ENCODE results near the gene PLEKHM3. TPM values are rescaled to one million over a fixed set of nuclear protein-coding genes. Genes with fewer than 3 reads are reported as not detected.
A peak's percentile ranks its signal among the peaks of the same experiment; 100 is the strongest.

The PLEKHM3 gene
- total and polyA plus RNA-seq, 2 of the 4 experiments (the other 2 are of a cell fraction) = 2.4 to 11.3 TPM

DNA sequence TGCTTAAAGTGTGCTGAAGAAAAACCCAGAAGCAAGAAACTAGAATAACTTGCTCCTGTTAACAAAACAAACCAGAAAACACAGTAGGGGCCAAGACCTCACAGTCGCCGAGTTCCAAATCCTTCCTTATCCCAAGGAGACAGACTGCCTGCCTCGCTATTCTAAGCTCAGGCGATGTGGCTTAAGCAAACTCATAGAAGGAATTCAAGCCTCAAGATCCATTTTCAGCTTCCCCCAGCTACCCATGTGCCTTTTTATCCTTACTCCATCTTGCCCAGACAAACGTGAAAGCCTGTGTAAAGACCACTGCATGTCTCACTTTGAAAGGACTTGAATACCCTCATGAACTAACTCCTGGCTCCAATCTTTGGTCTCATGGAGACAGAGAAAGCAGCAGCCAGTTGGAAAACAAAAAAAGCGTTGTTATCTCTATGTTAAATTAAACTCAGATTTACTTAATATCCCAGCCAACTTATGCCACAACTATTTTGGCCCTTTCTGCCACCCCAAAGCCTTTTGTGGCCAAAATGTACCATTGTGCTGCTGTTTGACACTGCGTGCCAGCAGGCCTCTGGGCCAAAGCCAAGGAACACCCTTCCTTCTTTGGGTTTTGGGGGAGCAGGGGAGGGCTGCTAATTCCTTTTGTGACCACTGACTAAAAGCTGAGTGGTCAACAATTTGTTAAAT, 132.5 kb downstream of the PLEKHM3 start:
- Histone ChIP-seq H4K5ac (ENCODE audit: low read depth, low read length) (no peak overlapping the region), H3K27me3 (ENCODE audit: control insufficient read depth, insufficient read depth, low read length) (no peaks in the 10 kb centered on the region), H2AFZ (replicated peaks; ENCODE audit: low read length, poor library complexity) (peak overlapping the region; percentile 52), H3K36me3 (ENCODE audit: control insufficient read depth, insufficient read depth, low read length) (no peaks in the 10 kb centered on the region), H4K20me1 (ENCODE audit: insufficient read depth, low read length) (no peaks in the 10 kb centered on the region), H4K91ac (ENCODE audit: insufficient read depth, low read depth, low read length) (no peak overlapping the region), H3K4me2 (ENCODE audit: low read depth, low read length) (no peak overlapping the region), H3K4me3 (ENCODE audit: insufficient read depth, low read depth, low read length) (no peak overlapping the region), H3K9me3 (ENCODE audit: control insufficient read depth, insufficient read depth, low read length) (no peaks in the 10 kb centered on the region), H2BK5ac (ENCODE audit: low read depth, low read length, poor library complexity, severe bottlenecking) (no peak overlapping the region), H3K27ac (ENCODE audit: insufficient read depth, low read length) (no peak overlapping the region), H3K4ac (ENCODE audit: low read depth, low read length) (no peak overlapping the region), H3K18ac (ENCODE audit: low read depth, low read length) (no peak overlapping the region), H2BK15ac (ENCODE audit: low read depth, low read length) (no peak overlapping the region), H3K79me1 (ENCODE audit: low read depth in 1 of 2, low read length in 2 of 2) (no peaks in the 10 kb centered on the region), H4K8ac (ENCODE audit: low read depth in 2 of 2, low read length in 2 of 2) (no peak overlapping the region), H3K4me1 (ENCODE audit: control insufficient read depth, insufficient read depth, low read length) (no peaks in the 10 kb centered on the region; the same call in 1 of the 2 replicates), H3K14ac (replicated peaks; ENCODE audit: low read depth, low read length) (no peak overlapping the region), H3K9me1 (ENCODE audit: insufficient read depth, low read length) (no peaks in the 10 kb centered on the region), H2AK9ac (replicated peaks; ENCODE audit: low read depth, low read length, poor library complexity) (no peak overlapping the region), H2BK120ac (ENCODE audit: low read depth, low read length) (no peak overlapping the region), H2AK5ac (ENCODE audit: low read depth, low read length) (no peak overlapping the region), H3K23ac (ENCODE audit: low read depth, low read length) (no peak overlapping the region), H3K9ac (ENCODE audit: low read depth, low read length) (no peak overlapping the region), H3K56ac (ENCODE audit: extremely low read depth, insufficient read depth, low read length) (no peak overlapping the region), H2BK20ac (ENCODE audit: low read depth, low read length) (no peak overlapping the region)
- DNase-seq (no peak), ATAC-seq (ENCODE audit: low read depth) (no peak)
- intact Hi-C loops (cut with micrococcal nuclease) (no loop called here), in situ Hi-C loops (cut with MboI; ENCODE audit: low sequenced_read_pairs) (no loop called here), dilution Hi-C loops (cut with HindIII; ENCODE audit: low sequenced_read_pairs, unreplicated experiment) (no loop called here)
- BruUV-seq (replicated peaks) = no TSS peak
- TF ChIP-seq MAFK (IDR thresholded peaks at IDR 0.05; ENCODE audit: low read depth, low read length) (no peak), RAD21 (IDR thresholded peaks at IDR 0.05; ENCODE audit: low read length) (no peak), CEBPB (IDR thresholded peaks at IDR 0.05; ENCODE audit: low read depth, low read length) (no peak), FOS (IDR thresholded peaks at IDR 0.05; ENCODE audit: low read depth, low read length) (no peak), CHD1 (IDR thresholded peaks at IDR 0.05; ENCODE audit: low read depth, low read length) (no peak), BHLHE40 (IDR thresholded peaks at IDR 0.05; ENCODE audit: low read depth, low read length) (no peak), NFE2L2 (IDR thresholded peaks at IDR 0.05; ENCODE audit: low read depth, low read length) (no peak), MXI1 (IDR thresholded peaks at IDR 0.05; ENCODE audit: borderline replicate concordance, low read depth, low read length) (no peak), RFX5 (IDR thresholded peaks at IDR 0.05; ENCODE audit: low read depth, low read length) (no peak), ELK1 (IDR thresholded peaks at IDR 0.05; ENCODE audit: borderline replicate concordance, low read depth, low read length) (no peak), POLR2A (IDR thresholded peaks at IDR 0.05; ENCODE audit: low read depth, low read length) (no peak), MAZ (IDR thresholded peaks at IDR 0.05; ENCODE audit: borderline replicate concordance, low read depth, low read length) (no peak)
- TF ChIP-seq, protein P1, sequence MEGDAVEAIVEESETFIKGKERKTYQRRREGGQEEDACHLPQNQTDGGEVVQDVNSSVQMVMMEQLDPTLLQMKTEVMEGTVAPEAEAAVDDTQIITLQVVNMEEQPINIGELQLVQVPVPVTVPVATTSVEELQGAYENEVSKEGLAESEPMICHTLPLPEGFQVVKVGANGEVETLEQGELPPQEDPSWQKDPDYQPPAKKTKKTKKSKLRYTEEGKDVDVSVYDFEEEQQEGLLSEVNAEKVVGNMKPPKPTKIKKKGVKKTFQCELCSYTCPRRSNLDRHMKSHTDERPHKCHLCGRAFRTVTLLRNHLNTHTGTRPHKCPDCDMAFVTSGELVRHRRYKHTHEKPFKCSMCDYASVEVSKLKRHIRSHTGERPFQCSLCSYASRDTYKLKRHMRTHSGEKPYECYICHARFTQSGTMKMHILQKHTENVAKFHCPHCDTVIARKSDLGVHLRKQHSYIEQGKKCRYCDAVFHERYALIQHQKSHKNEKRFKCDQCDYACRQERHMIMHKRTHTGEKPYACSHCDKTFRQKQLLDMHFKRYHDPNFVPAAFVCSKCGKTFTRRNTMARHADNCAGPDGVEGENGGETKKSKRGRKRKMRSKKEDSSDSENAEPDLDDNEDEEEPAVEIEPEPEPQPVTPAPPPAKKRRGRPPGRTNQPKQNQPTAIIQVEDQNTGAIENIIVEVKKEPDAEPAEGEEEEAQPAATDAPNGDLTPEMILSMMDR (conservative IDR thresholded peaks at IDR 0.05; ENCODE audit: low read depth, low read length) = no peak
- ChIA-PET CTCF (no interaction called here), POLR2A (ENCODE audit: unreplicated experiment) (no interaction called here)
- 60% methylated on average over 2 of the region's 7 CpGs; no CpG with 5 or more reads in 1 of the 2 experiments for WGBS, 2 experiments (ENCODE audit: extremely low coverage in 2 of 2, insufficient read length in 1 of 2)

All from IMR-90 (cell line).